Measurements from ENCODE around the gene SOX9.

GRCh38 chr17:72117535-72118334 lies 3.1 kb upstream of the SOX9 start:
- TF ChIP-seq CTCF (IDR thresholded peaks at IDR 0.05; ENCODE audit: control extremely low read depth in 1 of 3, insufficient read depth in 1 of 3, low read depth in 1 of 3, low read length in 3 of 3): no peak
- TF ChIP-seq EGR1 (IDR thresholded peaks at IDR 0.05; ENCODE audit: borderline replicate concordance, low read depth, low read length): no peak
- no peak for TF ChIP-seq ZNF274 (IDR thresholded peaks at IDR 0.05; ENCODE audit: borderline replicate concordance, extremely low read depth, low read length)
- TF ChIP-seq POLR2A (IDR thresholded peaks at IDR 0.05; ENCODE audit: control extremely low read depth in 1 of 2, low read depth in 2 of 2, low read length in 2 of 2): no peak
- TF ChIP-seq EZH2 (IDR thresholded peaks at IDR 0.05; ENCODE audit: low read depth, low read length, severe bottlenecking): peak; percentile 92
- TF ChIP-seq ASH2L (IDR thresholded peaks at IDR 0.05; ENCODE audit: low read length): peak; percentile 39
- no peak for TF ChIP-seq NRF1 (IDR thresholded peaks at IDR 0.05; ENCODE audit: low read depth, low read length)
- no peak for TF ChIP-seq YY1 (IDR thresholded peaks at IDR 0.05; ENCODE audit: low read depth, low read length)
- no peak for TF ChIP-seq SP2 (IDR thresholded peaks at IDR 0.05; ENCODE audit: low read length)
- TF ChIP-seq KDM5A (IDR thresholded peaks at IDR 0.05; ENCODE audit: low read length): no peak
- TF ChIP-seq POLR2AphosphoS5 (IDR thresholded peaks at IDR 0.05; ENCODE audit: low read depth, low read length): no peak
- no peak for TF ChIP-seq SIRT6 (IDR thresholded peaks at IDR 0.05; ENCODE audit: low read length)
- TF ChIP-seq SUZ12 (IDR thresholded peaks at IDR 0.05; ENCODE audit: low read length): peak; percentile 92
- TF ChIP-seq SP1 (IDR thresholded peaks at IDR 0.05; ENCODE audit: low read depth, low read length): no peak
